Fibroblast of skin of back (primary cell): ENCODE results near the gene OR2F2.

Experiments used
- DNase-seq: peaks from one replicate; pipeline ENCODE4 v3.0.0-alpha.2; 2013

The OR2F2 gene

GRCh38 chr7:143979998-143980397 lies 45.0 kb downstream of the OR2F2 start:
- DNase-seq = no peak

DNA sequence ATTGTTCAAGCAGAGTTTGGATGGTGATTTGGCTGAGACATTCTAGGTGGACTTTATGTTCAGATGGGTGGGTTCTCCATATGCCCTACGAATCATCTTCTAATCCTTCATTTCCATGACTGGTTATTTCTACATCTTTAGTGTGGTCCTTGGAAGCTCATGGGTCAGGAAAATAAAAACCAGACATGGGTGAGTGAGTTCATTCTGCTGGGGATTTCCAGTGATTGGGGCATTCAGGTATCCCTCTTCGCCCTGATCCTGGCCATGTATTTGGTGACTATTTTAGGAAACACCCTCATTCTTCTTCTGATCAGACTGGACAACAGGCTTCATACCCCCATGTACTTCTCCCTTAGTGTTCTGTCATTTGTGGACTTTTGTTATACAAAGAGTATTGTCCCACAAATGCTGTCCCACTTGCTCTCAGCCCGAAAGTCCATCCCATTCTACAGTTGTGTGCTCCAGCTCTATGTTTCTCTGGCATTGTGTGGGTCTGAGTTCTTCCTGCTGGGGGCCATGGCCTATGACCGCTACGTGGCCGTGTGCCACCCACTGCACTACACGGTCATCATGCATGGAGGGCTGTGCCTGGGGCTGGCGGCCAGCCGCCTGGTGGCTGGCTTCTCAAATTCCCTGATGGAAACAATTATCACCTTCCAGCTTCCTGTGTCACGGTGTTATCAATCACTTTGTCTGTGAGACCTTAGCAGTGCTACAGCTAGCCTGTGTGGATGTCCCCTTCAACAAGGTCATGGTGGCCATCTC lies 45.9 kb downstream of the OR2F2 start:
- no peak for DNase-seq

DNA sequence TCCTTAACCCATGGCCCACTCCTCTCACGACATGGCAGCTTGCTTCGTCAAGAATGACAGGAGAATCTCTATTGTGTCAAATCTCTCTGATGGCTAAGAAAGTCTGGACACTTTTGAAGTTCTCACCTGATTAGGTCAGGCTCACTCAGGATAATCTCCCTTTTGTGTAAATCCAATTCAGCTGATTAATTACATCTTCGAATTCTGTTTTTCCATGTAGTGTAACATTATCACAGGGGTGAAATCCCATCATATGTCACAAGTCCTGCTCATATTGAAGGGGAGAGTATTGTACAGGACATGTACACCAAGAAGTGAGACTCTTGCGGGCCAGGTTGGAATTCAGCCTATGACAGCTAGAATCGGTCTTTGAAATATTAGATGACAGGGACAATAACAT lies 48.9 kb downstream of the OR2F2 start:
- no peak for DNase-seq
